GM19397 (cell line): Measurements from ENCODE around the gene CHAF1A.

ENCODE experiments used
- ATAC-seq: cut with Tn5 transposase; IDR thresholded peaks from one replicate; pipeline ENCODE4 v1.9.1; 2021; ENCODE audit warnings: mild to moderate bottlenecking, moderate library complexity; ENCODE audit not compliant: unreplicated experiment

The CHAF1A gene, protein sequence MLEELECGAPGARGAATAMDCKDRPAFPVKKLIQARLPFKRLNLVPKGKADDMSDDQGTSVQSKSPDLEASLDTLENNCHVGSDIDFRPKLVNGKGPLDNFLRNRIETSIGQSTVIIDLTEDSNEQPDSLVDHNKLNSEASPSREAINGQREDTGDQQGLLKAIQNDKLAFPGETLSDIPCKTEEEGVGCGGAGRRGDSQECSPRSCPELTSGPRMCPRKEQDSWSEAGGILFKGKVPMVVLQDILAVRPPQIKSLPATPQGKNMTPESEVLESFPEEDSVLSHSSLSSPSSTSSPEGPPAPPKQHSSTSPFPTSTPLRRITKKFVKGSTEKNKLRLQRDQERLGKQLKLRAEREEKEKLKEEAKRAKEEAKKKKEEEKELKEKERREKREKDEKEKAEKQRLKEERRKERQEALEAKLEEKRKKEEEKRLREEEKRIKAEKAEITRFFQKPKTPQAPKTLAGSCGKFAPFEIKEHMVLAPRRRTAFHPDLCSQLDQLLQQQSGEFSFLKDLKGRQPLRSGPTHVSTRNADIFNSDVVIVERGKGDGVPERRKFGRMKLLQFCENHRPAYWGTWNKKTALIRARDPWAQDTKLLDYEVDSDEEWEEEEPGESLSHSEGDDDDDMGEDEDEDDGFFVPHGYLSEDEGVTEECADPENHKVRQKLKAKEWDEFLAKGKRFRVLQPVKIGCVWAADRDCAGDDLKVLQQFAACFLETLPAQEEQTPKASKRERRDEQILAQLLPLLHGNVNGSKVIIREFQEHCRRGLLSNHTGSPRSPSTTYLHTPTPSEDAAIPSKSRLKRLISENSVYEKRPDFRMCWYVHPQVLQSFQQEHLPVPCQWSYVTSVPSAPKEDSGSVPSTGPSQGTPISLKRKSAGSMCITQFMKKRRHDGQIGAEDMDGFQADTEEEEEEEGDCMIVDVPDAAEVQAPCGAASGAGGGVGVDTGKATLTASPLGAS

DNA sequence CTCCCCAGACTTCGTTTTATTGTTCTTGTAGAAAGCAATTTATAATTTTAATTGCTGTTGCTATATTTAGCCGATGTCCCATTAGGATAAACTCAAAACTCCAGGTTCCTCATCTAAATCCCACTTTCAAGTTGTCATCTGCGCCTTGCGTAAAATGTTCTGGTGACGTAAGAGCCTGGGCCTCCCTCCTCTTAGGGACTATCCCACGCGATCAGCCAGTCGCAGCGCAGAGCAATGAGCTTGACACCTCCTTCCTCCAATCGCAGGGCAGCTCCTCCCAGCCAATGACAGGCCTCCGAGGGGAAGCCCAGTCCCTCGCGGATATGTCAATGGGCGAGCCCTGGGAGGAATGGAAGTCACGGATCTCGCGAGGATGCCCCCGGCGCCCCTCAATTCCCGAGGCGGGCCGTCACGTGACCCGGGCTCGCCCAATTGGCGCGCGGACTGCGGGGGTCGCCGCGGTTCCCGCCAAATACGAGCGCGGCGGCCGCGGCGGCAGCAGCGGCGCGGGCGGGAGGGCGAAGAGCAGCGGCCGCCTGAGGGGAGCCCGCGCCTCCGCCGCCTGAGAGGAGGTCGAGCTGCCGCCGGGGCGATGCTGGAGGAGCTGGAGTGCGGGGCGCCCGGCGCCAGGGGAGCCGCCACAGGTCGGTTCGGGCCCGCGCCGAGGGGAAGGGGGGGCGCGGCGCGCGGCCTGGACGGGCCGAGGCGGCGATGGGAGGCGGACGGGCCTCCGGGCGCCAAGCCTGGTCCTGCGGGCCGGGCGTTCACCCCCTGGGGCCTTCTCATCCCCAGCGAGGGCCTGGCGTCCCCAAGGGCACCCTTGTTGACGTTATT is at the start of gene CHAF1A:
Gene CHAF1A, plus strand, starts transcription at position 470 of the 834 bp plus-strand sequence. Its CDS starts 123 bp downstream, at position 593.
- ATAC-seq, result peak; percentile 69

DNA sequence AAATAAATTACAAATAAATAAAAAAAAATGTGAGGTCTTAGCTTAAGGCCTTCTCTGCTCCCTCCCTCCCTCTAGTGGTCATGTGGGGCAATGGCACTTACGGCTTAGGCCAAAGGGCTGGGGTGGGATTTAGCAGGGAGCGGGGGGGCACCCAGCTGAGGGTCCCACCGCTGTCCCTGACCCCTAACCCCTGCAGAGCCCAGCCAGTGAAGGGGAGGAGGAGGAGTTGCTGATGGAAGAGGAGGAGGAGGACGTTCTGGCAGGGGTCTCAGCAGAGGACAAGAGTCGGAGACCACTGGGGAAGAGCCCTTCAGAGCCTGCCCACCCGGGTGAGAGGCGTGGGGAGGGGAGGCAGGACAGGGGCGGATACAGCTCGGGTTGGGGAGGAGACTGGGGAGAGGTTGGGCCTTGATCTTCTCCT is 49.7 kb upstream of the CHAF1A start:
- no peak for ATAC-seq

DNA sequence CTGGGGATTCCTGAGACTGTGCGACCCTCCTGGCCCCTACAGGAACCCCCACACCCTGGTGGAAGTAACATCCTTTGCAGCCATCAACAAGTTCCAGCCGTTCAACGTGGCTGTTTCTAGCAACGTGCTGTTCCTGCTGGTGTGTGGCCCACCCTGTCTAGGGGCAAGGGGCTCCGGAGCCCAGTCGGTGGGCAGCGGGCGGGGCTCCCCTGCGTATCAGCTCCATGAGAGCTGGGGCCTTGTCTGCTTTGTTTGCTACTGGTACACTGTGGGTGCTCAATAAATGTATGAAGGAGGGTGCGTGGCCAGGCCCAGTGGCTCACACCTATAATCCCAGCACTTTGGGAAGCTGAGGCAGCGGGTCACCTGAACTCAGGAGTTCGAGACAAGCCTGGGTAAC is 48.2 kb upstream of the CHAF1A start:
- ATAC-seq, result no peak

DNA sequence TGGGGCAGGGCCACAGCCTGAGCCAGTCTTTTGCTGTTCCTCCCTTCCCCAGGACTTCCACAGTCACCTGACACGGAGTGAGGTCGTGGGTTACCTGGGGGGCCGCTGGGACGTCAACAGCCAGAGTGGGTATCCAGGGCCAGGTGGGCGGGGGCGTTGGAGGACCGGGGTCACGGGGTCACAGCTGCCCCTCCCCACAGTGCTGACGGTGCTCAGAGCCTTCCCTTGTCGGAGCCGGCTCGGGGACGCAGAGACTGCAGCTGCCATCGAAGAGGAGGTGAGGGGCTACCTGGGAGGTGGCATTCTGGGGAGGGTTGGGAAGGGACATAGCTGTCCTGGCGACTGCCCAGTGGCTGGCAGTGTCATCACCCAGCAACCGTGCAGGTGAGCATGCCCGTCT is 47.5 kb upstream of the CHAF1A start:
- ATAC-seq, result no peak

DNA sequence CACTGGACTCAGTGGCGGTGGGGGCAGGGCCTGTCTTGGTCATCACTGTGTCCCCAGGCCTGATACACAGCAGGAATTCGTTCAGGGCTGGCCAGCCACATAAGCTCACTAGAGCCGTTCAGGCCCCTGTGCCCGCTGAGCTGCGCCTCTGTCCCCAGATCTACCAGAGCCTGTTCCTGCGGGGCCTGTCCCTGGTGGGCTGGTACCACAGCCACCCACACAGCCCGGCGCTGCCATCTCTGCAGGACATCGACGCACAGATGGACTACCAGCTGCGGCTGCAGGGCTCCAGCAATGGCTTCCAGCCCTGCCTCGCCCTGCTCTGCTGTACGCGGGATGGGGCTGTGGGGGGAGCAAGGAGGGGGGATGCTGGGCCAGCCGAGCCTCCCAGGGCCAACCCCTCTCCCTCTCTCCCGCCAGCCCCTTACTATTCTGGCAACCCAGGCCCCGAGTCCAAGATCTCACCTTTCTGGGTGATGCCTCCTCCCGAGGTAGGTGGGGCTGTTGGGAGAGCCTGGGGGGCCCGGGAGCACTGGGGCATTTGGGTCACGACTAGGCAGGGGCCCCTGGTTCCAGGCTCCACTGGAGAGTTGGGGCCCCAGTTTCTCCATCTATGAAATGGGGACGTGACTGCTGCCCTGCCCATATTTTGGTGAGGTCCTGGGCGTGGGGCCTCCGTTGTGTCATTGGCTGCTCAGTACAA is 45.2 kb upstream of the CHAF1A start:
- ATAC-seq, result no peak

DNA sequence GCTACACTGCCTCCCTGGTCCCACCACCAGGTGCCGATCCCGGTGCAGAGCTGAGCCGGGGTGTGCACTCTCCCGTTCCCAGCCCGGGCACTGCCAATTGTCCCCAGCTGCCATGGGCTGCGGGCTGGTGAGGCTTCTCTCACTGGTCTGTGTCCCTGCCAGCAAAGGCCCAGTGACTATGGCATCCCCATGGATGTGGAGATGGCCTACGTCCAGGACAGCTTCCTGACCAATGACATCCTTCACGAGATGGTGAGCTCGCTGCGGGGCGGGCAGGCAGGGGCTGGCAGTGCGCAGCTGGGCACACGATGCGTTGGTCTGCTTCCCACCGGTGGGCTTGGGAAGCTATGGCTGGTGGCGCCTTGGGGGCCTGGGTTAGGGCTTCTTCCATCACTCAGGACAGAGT is 44.5 kb upstream of the CHAF1A start:
- ATAC-seq, result no peak

DNA sequence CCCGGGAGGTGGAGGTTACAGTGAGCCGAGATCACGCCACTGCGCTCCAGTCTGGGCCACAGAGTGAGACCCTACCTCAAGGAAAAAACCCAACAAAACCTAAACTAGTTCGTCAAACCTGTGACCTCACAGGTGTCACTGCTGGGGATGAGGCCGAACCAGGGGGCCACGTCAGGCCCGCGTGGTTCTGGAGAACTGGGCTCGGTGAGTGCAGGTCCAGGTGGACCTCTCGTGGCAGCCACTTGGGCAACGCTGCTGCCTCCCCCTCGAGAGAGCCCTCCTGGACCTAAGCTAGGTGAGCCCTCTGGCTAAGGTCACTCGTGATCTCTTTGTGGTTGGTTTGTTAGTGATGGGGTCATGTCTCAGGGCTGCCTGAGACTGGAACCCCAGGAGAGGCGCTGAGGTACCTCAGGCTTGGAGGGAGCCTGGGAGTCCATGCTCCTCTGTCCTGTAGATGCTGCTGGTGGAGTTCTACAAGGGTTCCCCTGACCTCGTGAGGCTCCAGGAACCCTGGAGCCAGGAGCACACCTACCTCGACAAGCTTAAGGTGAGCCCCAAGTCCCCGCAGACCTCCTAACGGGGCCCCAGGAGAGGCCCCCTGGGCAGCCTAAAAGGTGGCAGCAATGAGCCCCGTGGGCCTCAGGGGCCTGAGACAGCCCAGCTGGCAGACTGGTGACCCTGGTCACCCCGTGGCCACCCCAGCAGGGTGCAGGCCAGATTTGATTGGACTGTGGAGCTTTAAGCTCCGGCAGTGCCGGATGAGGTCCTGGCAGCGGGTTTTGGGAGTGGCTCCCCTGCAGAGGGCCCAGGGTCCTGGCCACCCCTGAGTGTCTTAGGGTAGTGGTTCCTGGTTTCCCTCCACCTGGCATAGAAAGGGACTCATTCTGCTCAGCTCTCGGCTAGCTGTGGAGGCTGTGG is 43.5 kb upstream of the CHAF1A start:
- no peak for ATAC-seq

DNA sequence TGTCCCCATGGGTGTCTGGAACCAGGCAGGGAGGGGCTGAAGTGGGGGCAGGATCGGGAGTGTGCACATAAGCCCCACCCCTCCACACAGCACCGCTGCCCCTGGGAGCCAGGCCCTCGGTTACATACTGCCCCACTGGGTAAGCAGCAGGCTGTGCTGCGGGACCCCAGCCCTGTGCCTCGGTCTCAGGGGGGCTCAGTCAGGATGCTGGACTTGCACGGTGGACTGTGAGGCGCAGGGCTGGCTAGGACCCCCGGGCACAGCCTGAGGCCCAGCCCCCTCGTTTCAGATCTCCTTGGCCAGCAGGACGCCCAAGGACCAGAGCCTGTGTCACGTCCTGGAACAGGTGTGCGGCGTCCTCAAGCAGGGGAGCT is 42.8 kb upstream of the CHAF1A start:
- no peak for ATAC-seq

DNA sequence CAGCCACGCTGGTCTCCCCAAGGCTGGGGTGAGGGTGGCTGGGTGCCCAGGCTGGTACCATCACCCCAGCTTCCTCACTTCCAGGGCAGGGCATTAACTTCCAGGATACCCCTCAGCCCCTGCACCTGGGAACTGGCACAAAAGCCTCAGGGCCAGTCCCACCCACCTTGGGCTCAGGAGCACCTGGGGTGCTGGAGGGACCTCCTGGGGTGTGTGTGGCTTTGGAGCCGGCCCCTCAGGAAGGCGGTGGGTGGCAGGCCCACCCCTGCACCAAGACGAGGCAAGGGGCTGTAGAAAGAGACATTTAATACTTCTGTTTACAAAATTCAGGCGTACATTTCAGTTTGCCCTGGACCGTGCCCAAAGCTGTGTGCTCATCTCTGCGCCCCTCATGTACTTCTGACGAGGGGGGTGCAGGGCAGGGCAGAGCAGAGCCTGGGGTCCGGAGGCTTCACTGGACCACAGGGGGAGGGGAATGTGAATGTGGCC is 42.3 kb upstream of the CHAF1A start:
- no peak for ATAC-seq

DNA sequence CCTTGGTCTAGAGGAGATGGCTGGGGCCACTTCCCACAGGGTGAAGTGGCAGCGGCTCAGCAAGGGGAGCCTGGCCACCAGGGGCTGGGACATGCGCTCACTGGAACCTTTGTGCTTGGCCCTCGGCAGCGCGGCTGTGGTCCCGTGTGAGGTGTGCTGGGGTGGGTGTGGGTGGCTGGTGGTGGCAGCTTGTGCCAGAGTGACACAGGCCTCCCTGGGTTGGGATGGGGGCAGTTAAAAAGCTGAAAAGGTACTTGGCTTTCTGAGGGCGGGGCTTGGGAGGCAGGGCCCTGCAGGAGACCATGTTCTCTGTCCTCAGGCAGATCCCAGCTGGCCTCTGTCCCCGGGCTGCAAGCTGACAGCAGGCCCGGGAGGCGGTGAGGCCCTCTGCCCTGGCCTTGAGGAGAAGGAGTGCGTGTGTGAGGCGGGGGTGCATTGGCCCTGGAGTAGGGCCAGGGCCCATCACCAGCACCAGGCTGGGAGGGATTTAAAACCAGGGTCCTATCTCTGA is 41.7 kb upstream of the CHAF1A start:
- no peak for ATAC-seq

DNA sequence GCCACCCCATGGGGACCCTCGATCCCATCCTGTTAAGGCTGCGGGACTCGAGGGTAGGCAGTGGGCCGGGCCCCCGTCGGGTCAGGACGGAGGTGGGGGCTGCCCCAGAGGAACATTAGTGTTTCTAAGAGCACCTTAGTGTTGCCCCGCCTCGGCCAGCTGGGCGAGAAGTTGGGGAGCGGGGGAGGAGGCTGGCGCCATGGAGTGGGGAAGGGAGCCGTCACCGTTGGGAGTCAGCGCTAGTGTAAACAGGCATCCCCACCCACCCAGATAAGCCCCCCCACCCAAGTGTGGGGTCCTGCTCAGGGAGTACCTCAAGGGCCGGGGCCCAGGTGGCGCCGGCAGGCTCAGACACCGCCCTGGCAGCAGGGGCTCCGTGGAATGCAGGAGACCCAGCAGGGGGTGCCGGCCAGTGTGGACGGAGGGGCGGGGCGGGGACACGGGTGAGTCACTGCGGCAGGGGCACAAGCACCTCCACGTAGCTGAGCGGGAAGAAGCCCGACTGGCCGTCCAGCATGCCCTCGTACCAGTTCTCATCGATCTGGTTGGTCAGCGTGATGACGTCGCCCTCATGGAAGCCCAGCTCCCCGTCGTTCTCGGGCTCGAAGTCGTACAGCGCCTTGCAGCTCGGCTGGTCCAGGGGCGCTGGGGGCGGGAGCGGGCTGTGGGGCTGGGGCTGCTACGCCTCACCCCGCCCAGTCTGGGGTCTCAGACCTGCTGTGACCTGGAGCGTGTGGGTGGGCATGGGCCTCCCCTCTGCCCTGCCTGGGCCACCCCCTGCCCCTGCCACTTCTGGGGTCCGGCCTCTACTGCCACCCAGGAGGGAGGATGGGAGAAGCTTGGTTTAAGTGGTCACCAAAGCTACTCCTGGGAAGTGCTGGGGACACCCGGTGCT is 41.0 kb upstream of the CHAF1A start:
- no peak for ATAC-seq

DNA sequence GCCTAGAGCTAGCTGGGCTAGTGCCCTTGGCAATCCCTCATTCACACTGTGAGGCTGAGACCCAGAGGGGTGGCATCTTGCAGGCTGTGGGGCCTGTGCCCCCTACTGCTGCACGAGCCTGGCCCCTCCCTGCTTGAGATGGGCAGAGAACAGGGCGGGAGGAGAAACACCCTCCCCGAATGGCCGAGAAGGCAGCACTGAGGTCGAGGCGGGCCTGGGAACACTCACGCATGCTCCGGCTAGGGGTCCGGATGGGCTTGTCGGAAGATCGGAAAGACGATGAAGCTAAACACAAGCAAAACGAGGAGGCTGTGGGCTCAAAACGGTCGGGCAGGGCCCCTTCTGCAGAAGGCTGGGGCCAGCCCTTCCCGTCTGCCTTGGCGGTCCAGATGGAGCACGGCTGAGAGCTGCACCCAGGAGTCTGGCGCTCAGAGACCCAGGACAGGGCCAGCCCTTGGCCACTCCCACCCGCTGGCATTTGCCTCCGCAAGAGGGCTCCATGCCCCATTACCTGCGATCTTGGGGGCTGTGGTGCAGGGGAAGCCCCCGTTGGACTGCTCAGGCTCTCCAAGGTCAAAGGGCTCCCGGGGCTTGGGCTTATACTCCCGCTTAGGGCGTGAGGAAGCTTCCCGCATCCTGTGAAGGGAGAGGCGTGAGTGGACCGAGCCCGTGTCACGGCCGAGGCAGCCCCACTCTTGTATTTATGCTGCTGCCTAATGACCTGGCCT is 40.2 kb upstream of the CHAF1A start:
- ATAC-seq, result no peak

DNA sequence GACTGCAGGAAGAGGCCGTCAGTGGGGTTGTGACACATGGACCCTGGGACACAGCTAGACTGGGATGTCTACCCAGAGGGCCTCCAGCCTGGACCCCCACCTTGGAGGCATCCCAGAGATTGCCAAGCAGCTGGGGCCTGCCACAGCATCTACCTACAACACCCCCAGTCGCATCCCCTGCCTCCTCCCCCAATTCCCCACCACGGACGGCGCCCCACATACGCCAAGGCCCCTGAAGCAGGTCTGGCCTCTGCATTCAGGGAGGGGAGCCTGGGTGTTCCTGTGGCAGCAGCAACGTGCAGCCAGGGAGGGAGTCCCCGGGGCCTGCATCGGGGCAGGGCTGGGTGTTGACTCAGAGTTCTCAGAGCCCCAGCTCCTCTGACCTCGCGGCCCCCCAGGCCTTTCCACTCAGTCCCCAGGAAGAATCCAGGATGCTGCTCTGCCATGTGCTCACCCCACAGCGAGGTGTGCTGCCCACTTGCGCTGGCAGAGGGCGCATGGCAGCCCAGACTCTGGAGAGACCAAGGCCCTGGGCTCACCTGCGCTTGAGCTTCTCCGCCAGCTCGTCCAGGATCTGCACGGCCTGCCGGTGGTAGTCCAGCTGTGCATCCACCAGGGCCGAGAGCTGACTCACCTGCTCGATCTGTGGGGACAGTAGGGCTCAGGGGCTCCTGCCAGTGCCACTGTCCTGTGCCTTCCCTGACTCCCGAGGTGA is 39.5 kb upstream of the CHAF1A start:
- no peak for ATAC-seq

DNA sequence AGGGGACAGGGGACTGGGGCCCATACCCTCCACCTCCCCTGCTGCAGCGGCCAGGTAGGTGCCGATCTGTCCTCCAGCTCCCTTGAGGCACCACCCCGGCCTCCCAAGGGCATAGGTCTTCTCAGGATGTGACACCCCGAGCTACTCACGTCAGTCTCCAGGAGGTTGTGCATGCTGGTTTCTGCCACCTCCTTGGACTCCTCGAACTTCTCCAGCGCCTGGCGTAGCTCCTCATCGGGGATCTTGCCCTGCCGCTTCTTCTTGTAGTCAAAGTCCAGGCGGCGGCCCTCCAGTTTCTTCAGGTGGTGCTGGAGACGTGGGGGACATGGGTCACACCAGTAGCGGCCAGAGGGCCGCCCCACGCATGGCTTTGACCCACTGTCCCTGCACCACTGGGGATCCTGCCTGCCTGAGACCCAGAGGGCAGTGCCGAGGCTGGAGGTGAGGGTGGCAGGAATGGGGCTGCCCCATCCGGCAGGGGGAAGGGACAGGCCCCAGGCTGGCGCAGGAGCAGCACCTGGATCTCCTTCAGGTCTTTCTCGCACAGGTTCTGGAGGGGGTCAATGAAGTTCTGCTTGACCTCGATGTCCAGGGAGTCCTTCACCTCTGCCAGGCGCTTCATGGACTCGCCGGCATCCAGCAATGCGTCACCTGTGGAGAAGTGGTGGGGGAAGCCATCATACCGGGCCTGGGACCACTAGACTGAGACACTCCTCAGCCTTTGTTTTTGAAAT is 38.7 kb upstream of the CHAF1A start:
- no peak for ATAC-seq

DNA sequence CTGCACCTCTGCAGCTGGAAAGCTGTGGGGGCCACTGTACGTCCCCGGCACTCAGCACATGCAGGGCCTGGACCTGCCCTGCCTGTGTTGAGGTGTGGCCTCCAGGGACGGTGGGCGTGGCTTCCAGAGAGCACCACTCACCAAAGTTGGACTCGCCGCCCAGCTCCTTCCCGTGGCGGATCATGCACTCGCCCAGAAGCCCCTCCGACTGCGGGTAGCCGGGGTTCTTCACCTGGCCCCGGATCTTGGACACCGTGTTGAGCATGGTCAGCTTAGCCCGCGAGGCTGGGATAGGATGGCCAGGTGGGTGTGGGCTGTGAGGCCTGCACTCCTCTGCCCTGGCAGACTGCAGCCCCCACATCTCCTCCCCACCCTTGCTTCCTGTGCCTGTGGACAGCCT is 37.1 kb upstream of the CHAF1A start:
- ATAC-seq, result no peak
